Stimulated activated CD4-positive, alpha-beta T cell treated with anti-CD3 and anti-CD28 coated beads, Interleukin-4, amount 100 ng/mL, for 4 hours (primary cell): ENCODE measurements around the gene CENPH.
"Not testable (repeated sequence)": the region's sequence is repeated elsewhere in the genome, so short reads cannot be mapped to it uniquely, and the experiment has no call there.

Experiments used
- DNase-seq, 2 experiments: peaks; one replicate each; pipeline ENCODE4 v3.0.0-alpha.2; 2020

Gene CENPH, protein sequence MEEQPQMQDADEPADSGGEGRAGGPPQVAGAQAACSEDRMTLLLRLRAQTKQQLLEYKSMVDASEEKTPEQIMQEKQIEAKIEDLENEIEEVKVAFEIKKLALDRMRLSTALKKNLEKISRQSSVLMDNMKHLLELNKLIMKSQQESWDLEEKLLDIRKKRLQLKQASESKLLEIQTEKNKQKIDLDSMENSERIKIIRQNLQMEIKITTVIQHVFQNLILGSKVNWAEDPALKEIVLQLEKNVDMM

DNA sequence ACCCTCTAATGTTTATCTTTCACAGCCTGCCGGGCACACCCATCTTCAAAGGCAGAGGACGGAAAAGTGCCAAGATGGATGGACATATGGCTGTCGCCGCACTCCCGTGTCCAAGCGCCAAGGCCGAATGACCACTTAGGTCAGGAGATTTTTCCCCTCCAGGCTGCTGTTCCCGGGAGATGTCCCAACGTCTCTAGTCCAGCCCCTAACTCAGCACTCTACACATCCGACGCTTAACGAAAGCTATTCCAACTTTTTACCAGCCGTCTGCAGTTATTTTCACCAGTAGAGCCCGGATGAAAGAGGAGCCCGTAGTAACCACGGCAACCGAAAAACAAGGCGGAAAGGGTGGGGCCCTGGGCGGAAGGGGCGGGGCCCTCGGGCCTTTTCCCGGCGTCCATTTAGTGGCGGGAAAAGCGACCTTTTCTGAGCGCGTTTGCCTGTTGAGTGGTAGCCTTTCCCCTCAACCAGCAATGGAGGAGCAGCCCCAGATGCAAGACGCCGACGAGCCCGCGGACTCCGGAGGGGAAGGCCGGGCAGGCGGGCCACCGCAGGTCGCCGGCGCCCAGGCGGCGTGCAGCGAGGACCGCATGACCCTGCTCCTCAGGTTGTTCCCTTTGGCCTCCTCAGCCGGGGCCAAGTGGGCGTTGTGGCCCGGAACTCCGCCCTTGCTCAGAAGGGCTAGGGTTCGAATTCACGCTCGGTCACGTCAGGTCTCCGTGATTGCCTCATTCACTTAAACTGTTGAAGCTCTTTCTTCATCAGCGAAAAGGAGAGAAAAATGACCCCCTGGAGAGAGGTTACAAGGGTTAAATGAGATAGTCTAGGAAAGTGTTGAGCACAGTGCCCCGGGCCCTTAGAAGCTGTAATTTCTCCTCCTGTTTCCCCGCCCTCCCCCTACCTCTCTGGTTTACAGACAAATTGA lies at the start of gene CENPH:
CENPH (plus strand) TSS at position 422 of the 925 bp plus-strand sequence; CDS start at position 474, 52 bp downstream.
- peak; percentile 85 to 87 for DNase-seq

DNA sequence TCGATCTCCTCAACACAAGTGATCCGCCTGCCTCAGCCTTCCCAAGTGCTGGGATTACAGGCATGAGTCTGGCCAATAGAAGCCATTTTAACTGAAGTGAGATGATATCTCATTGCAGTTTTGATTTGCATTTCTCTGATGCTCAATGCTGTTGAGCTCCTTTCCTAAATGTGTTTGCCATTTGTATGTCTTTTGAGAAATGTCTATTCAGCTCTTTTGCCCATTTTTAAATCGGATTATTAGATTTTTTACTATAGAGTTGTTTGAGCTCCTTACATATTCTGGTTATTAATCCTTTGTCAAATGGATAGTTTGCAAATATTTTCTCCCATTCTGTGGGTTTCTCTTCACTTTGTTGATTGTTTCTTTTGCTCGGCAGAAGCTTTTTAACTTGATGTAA lies 49.1 kb upstream of the CENPH start:
- DNase-seq = not testable (repeated sequence)

DNA sequence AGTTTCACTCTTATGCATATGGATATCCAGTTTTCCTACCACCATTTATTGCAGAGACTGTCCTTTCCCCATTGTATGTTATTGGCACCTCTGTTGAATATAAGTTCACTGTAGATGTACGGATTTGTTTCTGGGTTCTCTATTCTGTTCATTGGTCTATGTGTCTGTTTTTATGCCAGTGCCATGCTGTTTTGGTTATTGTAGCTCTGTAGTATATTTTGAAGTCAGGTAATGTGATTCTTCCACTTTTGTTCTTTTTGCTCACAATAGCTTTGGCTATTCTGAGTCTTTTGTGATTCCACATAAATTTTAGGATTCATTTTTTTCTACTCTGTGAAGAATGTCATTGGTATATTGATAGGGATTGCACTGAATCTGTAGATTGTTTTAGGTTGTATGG lies 48.6 kb upstream of the CENPH start:
- DNase-seq = no peak

DNA sequence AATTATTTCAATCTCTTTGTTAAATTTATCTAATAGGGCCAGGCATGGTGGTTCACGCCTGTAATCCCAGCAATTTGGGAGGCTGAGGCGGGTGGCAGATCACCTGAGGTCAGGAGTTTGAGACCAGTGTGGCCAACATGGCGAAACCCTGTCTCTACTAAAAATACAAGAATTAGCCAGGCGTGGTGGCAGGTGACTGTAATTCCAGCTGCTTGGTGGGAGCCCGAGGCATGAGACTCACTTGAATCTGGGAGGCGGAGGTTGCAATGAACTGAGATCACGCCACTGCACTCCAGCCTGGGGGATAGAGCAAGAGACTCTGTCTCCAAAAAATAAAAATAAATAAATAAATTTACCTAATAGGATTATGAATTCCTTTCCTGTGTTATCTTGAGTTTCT lies 40.8 kb upstream of the CENPH start:
- DNase-seq = not testable (repeated sequence)

DNA sequence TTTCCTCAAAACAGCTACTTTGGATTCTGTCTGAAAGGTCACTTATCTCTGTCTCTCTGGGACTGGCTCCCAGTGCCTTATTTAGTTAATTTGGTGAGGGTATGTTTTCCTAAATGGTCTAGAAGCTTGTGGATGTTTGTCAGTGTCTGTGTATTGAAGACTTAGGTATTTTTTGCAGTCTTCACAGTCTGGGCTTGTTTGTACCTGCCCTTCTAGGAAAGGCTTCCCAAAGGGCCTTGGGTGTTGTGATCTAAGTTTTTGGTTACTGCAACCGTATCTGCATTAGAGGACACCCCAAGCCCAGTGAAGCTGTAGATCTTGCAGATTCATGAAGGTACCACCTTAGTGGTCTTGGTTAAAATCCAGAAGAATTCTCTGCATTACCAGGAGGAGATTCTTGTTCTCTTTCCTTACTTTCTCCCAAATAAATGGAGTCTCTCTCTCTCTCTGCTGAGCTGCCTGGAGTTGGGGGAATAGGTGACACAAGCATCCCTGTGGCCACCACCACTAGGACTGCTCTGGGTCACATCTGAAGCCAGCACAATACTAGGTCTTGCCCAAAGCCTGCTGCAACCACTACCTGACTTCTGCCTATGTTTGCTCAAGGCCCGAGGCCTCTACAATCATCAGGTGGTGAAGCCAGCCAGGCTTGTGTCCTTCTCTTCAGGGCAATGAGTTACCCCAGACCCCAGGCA lies 40.3 kb upstream of the CENPH start:
- DNase-seq = no peak

DNA sequence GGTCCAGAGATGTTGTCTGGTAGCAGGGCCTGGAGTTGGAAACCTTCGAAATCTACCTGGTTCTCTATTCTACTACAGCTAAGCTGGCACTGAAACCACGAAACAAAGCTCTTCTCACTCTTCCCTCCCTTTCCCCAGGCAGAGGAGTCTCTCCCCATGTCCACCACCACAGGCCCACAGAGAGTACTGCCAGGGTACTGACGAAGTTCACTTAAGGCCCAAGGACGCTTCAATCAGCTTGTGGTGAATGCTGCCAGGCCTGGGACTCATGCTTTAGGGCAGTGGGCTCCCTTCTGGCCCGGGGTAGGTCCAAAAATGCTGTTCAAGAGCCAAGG lies 39.7 kb upstream of the CENPH start:
- DNase-seq = no peak

DNA sequence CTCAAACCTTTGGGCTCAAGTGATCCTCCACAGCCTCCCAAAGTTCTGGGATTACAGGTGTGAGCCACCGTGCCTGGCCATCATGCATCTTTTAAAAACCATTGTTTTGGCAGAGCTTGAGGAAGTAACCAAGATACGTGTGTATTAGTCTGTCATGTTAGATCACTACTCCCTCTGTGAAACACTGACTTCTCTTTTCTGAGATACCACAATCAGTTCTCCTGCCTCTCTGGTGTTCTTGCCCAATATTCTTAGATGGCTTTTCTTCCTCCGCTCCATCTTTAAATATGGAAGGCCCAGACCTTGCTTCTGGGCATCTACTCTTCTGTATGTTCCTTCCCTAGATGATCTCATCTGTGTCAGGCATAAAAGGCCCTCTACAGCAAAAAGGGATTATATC lies 36.7 kb upstream of the CENPH start:
- no peak for DNase-seq

DNA sequence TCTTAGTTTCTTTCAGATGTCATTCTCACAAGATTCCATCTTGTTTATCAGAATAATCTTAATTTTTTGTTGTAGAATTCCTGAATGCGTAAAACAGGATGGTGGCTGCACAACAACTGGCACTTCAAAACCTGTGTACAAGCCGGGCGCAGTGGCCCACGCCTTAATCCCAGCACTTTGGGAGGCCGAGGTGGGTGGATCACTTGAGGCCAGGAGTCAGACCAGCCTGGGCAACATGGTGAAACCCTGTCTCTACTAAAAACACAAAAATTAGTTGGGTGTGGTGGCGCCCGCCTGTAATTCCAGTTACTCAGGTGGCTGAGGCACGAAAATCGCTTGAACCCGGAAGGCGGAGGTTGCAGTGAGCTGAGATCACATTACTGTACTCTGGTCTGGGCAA lies 32.9 kb upstream of the CENPH start:
- DNase-seq = no peak

DNA sequence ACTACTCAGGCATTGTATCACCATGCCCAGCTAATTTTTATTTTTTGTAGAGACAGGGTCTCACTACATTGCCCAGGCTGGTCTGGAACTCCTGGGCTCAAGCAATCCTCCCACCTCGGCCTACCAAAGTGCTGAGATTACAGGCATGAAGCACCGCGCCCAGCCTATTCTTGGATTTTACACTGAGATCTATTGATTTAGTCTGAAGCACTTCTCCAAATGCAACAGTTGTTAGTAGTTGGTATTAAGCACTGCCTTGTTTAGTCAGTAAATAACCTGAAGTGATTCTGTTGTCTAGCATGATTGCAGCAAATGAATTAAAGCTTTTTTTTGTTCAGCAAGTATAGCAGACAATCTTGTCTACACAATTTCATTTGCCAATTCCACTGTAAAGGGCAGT lies 31.3 kb upstream of the CENPH start:
- no peak for DNase-seq

DNA sequence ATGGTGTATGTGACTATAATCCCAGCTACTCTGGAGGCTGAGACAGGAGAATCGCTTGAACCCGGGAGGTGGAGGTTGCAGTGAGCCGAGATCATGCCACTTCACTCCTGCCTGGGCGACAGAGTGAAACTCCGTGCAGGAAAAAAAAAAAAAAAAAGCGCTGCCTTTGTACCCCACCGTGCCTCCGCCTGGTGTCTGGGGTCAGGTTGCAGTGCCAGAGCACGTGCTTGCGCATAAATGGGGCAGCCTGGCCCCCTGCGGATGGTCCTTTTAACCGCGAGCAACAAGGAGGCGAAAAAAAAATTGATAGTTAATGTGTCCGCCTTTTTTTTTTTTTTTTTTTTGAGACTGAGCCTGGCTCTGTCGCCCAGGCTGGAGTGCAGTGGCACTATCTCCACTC lies 28.7 kb upstream of the CENPH start:
- no peak for DNase-seq

DNA sequence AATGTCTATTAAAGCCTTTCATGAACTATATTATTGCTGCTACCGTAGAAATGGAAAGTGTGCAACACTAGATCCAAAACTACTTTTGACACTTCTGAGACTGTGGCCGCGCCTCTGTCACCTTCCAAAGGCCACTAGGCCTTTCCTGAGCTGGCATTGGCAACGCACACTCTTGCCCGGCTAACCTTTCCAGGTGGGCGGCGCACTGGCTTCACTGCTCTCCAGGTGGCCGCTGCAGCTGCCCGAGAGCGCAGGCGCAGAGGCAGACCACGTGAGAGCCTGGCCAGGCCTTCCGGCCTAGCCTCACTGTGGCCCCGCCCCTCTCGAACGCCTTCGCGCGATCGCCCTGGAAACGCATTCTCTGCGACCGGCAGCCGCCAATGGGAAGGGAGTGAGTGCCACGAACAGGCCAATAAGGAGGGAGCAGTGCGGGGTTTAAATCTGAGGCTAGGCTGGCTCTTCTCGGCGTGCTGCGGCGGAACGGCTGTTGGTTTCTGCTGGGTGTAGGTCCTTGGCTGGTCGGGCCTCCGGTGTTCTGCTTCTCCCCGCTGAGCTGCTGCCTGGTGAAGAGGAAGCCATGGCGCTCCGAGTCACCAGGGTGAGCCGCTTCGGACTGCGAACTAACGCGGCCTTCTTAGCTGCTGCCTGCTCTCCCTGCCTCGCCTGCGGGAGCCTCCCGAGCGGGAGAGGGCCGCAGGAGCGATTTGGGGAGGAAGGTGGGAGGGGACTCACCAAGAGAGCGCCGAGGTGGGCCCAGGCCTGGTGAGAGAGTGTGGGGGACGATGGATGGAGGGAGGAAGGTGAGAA lies 22.5 kb upstream of the CENPH start, which contains the start of gene CCNB1:
CCNB1 (plus strand) TSS at position 465 of the 807 bp plus-strand sequence; CDS start at position 578, 113 bp downstream.
- DNase-seq = peak; percentile 96 to 97

DNA sequence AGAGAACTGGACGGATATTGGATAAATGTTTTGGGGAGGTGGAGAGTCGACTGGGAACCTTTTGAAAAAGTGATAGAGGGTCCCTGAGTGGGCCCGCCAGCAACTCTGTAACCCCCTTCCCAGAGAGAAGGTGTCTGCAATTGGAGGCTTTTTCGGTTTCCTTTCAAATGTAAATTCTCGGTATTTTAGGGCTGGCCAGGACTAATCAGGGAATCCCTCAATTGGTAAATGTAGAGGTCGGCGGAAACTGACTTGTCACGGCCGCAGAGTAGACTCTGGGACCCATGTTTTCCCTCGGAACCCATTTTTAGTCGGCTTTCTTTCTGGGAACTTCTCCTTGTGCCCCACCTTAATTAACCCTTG lies 21.9 kb upstream of the CENPH start:
- DNase-seq = no peak

DNA sequence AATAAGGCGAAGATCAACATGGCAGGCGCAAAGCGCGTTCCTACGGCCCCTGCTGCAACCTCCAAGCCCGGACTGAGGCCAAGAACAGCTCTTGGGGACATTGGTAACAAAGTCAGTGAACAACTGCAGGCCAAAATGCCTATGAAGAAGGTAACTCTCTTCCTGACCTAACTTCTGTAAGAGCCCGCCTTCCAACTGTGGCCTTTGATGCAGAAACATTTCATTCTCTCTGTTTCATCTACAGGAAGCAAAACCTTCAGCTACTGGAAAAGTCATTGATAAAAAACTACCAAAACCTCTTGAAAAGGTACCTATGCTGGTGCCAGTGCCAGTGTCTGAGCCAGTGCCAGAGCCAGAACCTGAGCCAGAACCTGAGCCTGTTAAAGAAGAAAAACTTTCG lies 21.5 kb upstream of the CENPH start:
- DNase-seq = no peak

DNA sequence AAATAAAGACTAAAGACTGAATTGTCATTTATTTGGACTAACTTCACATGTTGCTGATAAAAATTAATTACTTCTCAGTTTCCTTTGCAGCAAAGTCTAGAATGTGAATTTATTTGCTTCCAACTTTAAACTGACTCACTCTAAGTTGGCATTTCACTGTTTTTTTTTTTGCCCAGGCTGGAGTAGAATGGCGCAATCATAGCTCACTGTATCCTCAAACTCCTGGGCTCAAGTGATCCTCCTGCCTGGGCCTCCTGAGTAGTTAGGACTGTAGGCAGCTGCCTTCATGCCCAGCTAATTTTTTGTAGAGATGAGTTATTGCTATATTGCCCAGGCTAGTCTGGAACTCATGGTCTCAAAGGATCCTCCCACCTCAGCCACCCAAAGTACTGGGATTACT lies 18.9 kb upstream of the CENPH start:
- DNase-seq = no peak

DNA sequence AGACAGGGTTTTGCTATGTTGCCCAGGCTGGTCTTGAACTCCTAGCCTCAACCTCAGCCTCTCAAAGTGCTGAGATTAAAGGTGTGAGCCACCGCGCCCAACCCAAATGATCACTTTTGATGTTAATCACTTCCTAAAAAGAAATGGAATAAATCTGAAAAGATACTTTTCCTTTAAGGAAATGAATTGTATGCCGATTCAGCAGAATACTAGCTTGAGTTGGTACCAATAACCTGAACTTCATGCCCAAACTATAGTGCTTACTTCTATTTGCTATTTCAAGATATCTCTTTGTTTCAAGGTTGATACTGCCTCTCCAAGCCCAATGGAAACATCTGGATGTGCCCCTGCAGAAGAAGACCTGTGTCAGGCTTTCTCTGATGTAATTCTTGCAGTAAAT lies 18.4 kb upstream of the CENPH start:
- DNase-seq = no peak

DNA sequence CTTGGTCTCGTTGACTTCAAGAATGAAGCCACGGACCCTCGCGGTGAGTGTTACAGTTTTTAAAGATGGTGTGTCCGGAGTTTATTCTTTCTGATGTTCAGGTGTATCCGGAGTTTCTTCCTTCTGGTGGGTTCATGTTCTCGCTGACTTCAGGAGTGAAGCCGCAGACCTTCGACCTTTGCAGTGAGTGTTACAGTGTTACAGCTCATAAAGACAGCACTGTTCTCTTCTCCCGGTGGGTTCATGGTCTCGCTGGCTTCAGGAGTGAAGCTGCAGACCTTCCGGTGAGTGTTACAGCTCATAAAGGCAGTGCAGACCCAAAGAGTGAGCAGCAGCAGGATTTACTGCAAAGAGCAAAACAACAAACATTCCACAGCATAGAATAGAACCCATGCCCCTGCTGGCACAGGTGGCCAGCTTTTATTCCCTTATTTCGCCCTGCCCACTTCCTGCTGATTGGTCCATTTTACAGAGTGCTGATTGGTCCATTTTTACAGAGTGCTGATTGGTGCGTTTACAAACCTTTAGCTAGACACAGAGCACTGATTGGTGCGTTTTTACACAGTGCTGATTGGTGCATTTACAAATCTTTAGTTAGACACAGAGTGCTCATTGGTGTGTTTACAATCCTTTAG lies 7.6 kb upstream of the CENPH start:
- DNase-seq = not testable (repeated sequence)

DNA sequence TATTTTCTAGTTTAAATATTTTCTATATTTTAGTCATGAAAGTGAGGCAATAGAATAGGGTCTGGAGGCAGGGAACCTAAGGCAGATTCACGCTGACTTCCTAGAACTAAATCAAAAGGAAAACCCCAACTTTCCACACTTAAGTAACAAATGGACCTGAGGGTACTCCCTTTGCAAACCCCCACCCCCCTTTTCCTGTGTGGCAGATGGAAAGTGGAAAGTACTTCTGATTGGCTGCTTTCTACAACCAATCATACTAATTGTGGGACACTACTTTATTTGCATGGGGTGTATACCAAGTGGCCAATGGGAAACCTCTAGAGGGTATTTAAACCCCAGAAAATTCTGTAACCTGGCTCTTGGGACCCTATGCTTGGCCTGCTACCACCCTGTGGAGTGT lies 4.8 kb upstream of the CENPH start:
- DNase-seq = no peak

DNA sequence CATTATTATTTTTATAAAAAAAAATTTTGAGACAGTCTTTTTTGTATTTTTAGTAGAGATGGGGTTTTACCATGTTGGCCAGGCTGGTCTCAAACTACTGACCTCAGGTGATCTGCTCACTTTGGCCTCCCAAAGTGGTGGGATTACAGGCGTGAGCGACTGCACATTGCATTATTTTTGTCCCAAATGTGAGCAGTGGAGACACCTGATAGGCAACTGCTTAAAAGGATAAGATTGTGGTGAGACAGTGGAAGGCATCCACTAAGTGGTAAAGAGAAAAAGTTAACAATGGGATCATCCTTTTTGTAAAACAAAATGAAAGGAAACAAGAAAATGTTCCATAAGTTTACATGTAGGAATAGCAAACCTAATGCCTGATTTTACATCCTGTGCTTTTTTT lies 2.0 kb upstream of the CENPH start:
- DNase-seq = no peak

DNA sequence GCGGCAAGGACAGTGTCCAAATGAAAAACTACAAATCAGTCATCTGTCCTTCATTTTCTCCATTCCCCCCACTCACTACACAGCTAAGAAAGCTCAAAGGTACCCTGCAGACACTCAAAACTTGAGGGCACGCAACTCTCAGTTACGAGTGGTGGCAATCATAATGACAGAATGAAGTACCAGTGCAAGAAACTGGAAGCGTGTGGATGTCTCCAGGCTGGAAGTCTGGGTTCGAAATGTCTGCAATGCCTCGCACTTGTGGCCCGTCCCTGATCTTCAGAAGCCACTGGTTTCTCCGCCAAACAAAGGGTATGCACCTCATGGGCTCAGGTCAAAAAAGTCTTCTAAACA lies 597 bp upstream of the CENPH start:
- no peak for DNase-seq

DNA sequence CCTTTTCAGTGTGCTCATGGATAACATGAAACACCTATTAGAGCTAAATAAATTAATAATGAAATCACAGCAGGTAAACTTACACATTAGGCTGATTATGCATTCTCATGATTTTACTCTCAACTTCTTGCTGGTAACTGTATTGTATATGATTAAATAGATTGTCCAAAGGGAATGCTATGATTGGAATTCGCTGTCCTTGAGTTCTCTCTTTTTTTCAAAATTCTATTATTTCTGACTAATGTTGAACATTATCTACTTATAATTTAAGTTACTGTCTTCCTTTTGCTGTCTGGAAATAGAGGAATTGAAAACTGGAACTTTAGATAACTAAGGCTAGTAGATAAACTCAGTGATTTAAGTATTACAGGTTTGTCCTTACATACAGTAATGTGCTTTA lies 13.1 kb downstream of the CENPH start:
- DNase-seq = no peak

DNA sequence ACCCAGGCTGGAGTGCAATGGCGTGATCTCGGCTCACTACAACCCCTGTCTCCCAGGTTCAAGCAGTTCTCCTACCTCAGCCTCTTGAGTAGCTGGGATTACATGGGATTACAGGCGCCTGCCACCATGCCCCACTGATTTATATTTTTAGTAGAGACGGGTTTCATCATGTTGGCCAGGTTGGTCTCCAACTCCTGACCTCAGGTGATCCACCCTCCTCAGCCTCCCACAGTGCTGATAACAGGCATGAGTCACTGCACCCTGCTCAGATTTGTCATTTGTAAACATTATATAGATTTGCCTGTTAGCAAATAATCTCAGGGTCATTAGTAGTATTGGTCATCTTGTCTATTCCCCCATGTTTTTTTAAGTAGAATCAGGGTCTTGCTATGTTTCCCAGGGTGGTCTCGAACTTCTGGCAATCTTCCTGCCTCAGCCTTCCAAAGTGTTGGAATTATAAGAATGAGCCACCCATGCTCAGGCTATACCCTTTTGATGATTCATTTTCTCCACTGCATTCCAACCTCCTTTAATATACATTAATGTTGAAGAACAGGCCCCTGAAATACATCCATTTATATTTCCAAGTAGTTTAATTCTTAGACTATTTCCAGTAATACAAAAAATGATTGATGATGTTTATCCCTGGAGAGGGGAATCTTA lies 17.3 kb downstream of the CENPH start:
- DNase-seq = no peak

DNA sequence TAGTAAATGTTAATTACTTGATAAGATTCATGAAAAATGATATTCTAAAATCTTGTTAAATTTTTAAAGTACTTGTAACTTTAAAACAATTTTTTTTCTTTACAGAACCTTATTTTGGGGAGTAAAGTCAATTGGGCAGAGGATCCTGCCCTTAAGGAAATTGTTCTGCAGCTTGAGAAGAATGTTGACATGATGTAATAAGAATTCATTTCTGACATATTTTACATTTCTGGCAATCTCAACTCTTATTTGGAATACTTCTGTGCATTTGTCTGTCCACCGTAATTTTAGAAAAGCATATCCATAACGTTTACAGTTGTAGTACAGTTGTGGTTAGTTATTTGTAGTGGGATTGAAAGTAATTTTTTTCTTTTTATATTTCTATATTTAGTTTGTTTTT lies 20.2 kb downstream of the CENPH start:
- DNase-seq = no peak
